Lower lobe of right lung (tissue), 2 donors: Measurements from ENCODE around the gene TRPV4. TPM values are rescaled to one million over a fixed set of nuclear protein-coding genes. Genes with fewer than 3 reads are reported as not detected.

Source experiments
- ATAC-seq, 2 donors: fragments of 200-7000 bp; cut with Tn5 transposase; one replicate each; pipeline ENCODE4 v1.9.1; 2020 to 2022; ENCODE audit warnings: mild to moderate bottlenecking in 2 of 2, moderate library complexity in 2 of 2
- DNase-seq: peaks from one replicate; pipeline ENCODE4 v3.0.0-alpha.2; 2020
- H3K27ac ChIP-seq: fragments of 200-600 bp; one replicate; pipeline ENCODE4 v1.8.0; 2022
- H3K27me3 ChIP-seq: fragments of 200-600 bp; one replicate; pipeline ENCODE4 v1.8.0; 2022; ENCODE audit warnings: low read depth
- H3K36me3 ChIP-seq: fragments of 200-600 bp; one replicate; pipeline ENCODE4 v1.8.0; 2022; ENCODE audit warnings: mild to moderate bottlenecking
- H3K4me1 ChIP-seq: fragments of 200-600 bp; one replicate; pipeline ENCODE4 v1.8.0; 2022
- H3K4me3 ChIP-seq: fragments of 200-600 bp; one replicate; pipeline ENCODE4 v1.8.0; 2022; ENCODE audit warnings: mild to moderate bottlenecking
- H3K9me3 ChIP-seq: fragments of 200-600 bp; one replicate; pipeline ENCODE4 v1.8.0; 2022
- CTCF ChIP-seq: fragments of 200-600 bp; IDR thresholded peaks from one replicate; pipeline ENCODE4 v1.8.0; 2022; ENCODE audit warnings: antibody characterized with exemption, mild to moderate bottlenecking
- intact Hi-C: fragments of 100-400 bp; cut with DNase I; formaldehyde crosslinking; loops from one replicate; pipeline ENCODE4 v1.11.0; 2022
- total RNA-seq: library from RNA; stranded (reverse); fragmentation: NEBNext Ultra II Directional; extraction: Animal tissue kit (Norgen Biotek cat#: 25700); gene quantifications from one replicate; pipeline ENCODE4 v1.2.1, GENCODE V29; 2021
- donor health status: DM: no; HTN: yes; CAD: no; lungs with severe emphysema.

The TRPV4 gene
- total RNA-seq, 1 donor from 2014 or later: 7.7 TPM

- TF ChIP-seq CTCF: no peak
- H3K4me1 ChIP-seq: peaks cover 43% of the 10 kb centered on the region
- H3K36me3 ChIP-seq: no peaks in the 10 kb centered on the region
- intact Hi-C loops: no loop called here
- no peaks in the 10 kb centered on the region for H3K27me3 ChIP-seq
- no peaks in the 10 kb centered on the region for H3K9me3 ChIP-seq
- ATAC-seq (no peak), DNase-seq (no peak)
- peak overlapping the region; percentile 89 for H3K27ac ChIP-seq
- H3K4me3 ChIP-seq: peak overlapping the region; percentile 78
Observed at GRCh38 chr12:109878749-109879148, 45.6 kb upstream of the TRPV4 start.

GRCh38 chr12:109878247-109878625 is 45.0 kb upstream of the TRPV4 start:
- H3K9me3 ChIP-seq: no peaks in the 10 kb centered on the region
- H3K4me3 ChIP-seq: no peak overlapping the region
- TF ChIP-seq CTCF: no peak
- no peak for ATAC-seq
- no peaks in the 10 kb centered on the region for H3K36me3 ChIP-seq
- intact Hi-C loops: no loop called here
- peaks cover 43% of the 10 kb centered on the region for H3K4me1 ChIP-seq
- DNase-seq: no peak
- H3K27me3 ChIP-seq: no peaks in the 10 kb centered on the region
- H3K27ac ChIP-seq: no peak overlapping the region

DNA sequence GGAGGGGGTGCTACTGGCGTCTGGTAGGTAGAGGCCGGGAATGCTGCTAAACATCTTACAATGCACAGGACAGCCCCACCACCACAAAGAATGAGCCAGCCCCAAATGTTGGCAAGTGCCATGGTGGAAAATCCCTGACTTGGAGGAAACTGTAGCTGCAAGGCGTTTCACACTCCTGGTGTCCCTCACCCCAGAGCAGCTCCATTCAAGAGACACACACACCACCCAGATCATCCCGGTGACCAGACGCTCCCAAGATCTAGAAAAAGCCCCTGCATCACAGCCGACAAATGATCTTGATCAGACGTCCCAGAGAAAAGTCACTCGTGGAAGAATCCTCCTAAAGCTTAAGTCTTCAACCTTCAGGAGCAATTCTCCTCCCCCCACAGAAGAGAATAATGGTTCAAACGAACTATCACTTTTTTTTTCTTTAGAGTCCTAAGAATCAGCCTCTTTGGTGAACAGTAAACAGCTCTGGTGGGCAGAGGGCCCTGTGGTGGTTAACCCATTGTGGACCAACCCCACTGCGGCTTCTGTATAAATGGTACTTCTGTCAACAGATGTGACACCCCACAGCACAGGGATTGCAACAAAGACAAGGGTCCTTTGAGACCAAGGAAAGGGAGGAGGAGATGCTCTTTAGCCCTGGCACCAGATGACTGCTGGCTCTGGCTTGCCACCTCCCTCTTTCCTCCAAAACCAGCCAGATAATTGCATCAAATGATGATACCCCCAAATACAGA is 44.5 kb upstream of the TRPV4 start:
- DNase-seq (no peak), ATAC-seq (no peak)
- peaks cover 3% of the 10 kb centered on the region for H3K36me3 ChIP-seq
- H3K4me3 ChIP-seq: no peak overlapping the region
- no peaks in the 10 kb centered on the region for H3K9me3 ChIP-seq
- H3K4me1 ChIP-seq: peaks cover 43% of the 10 kb centered on the region
- intact Hi-C loops: no loop called here
- no peak overlapping the region for H3K27ac ChIP-seq
- no peaks in the 10 kb centered on the region for H3K27me3 ChIP-seq
- no peak for TF ChIP-seq CTCF

DNA sequence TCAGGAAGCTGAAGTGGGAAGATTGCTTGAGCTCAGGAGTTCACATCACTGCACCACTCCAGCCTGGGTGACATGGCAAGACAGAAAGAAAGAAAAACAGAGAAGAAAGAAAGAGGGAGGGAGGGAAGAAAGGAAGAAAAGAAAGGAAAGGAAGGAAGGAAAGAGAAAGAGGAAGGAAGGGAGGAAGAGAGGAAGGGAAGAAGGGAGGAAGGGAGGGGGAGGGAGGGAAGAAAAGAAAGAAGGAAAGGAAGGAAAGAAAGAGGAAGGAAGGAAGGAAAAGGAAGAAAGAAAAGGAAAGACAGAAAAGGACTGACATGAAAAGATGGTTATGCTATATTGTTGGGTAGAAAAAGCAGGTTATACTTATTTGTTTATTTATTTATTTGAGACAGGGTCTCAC is 43.2 kb upstream of the TRPV4 start:
- intact Hi-C loops: no loop called here
- DNase-seq: no peak
- peaks cover 13% of the 10 kb centered on the region for H3K36me3 ChIP-seq
- ATAC-seq: no peak
- no peaks in the 10 kb centered on the region for H3K9me3 ChIP-seq
- no peak for TF ChIP-seq CTCF
- H3K4me3 ChIP-seq: no peak overlapping the region
- H3K27ac ChIP-seq: no peak overlapping the region
- peaks cover 47% of the 10 kb centered on the region for H3K4me1 ChIP-seq
- no peaks in the 10 kb centered on the region for H3K27me3 ChIP-seq

- DNase-seq: peak; percentile 62
- intact Hi-C loops: no loop called here
- TF ChIP-seq CTCF: no peak
Observed at GRCh38 chr12:109875572-109876131, 42.5 kb upstream of the TRPV4 start.

More at GRCh38 chr12:109875572-109876131, 42.5 kb upstream of the TRPV4 start:
- no peaks in the 10 kb centered on the region for H3K9me3 ChIP-seq
- H3K4me1 ChIP-seq: peaks cover 42% of the 10 kb centered on the region
- ATAC-seq: no peak
- H3K27ac ChIP-seq: no peak overlapping the region
- H3K4me3 ChIP-seq: no peak overlapping the region
- H3K36me3 ChIP-seq: peaks cover 13% of the 10 kb centered on the region
- no peaks in the 10 kb centered on the region for H3K27me3 ChIP-seq
